Neutrophil (primary cell): ENCODE measurements around the gene NTM.

Source experiments
- H3K27ac ChIP-seq: fragments of 200-600 bp; sonication (generic); 2 replicates; pipeline ENCODE4 v1.5.1; 2016; ENCODE audit warnings: mild to moderate bottlenecking, moderate library complexity
- H3K27me3 ChIP-seq: fragments of 200-600 bp; sonication (generic); 2 replicates; pipeline ENCODE4 v1.6.0; 2016; ENCODE audit warnings: mild to moderate bottlenecking
- H3K36me3 ChIP-seq: fragments of 200-600 bp; sonication (generic); 2 replicates; pipeline ENCODE4 v1.5.1; 2017
- H3K4me1 ChIP-seq, 2 experiments: fragments of 200-600 bp in 1 of 2; sonication (generic) in 1 of 2; 1 replicate in 1 of 2; 2 replicates in 1 of 2; pipeline versions ENCODE4 v1.5.1 to v1.6.1; 2013 to 2016; ENCODE audit warnings: low read depth in 1 of 2, low read length in 1 of 2, mild to moderate bottlenecking in 1 of 2, moderate library complexity in 1 of 2; ENCODE audit not compliant: control insufficient read depth in 1 of 2, insufficient read depth in 1 of 2
- H3K4me3 ChIP-seq, 2 experiments: fragments of 200-600 bp in 1 of 2; sonication (generic) in 1 of 2; 1 replicate in 1 of 2; 2 replicates in 1 of 2; pipeline ENCODE4 v1.5.1; 2013 to 2016; ENCODE audit warnings: low read depth in 1 of 2, low read length in 1 of 2, mild to moderate bottlenecking in 1 of 2, moderate library complexity in 1 of 2
- H3K9me3 ChIP-seq: fragments of 200-600 bp; sonication (generic); 2 replicates; pipeline ENCODE4 v1.5.1; 2016
- CTCF ChIP-seq: fragments of 200-600 bp; sonication (generic); IDR thresholded peaks from 2 replicates; pipeline ENCODE4 v1.5.1; 2016; ENCODE audit warnings: antibody characterized with exemption

NTM gene

DNA sequence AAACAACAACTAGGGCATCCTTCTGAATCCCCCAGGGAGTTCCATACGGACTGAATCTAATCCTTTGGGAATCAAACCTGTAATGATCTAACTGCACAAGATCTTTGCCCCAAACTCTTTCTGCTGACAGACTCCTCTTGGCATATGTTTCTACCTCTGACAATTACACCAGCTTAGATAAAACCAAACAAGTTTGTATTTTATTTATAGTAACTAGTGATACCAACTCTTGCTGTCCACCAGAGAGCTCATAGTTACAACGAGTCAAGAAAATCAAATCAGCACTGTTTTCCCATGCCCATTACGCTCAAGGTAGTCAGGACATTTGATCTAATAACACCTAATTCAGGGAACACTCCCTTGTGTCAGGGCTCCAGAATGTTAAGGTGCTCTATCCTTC, 972.0 kb downstream of the NTM start:
- Histone ChIP-seq H3K9me3 (no peaks in the 10 kb centered on the region), H3K4me3 (no peak overlapping the region), H3K36me3 (no peaks in the 10 kb centered on the region), H3K27ac (no peak overlapping the region), H3K4me1 (no peaks in the 10 kb centered on the region), H3K27me3 (no peaks in the 10 kb centered on the region)
- TF ChIP-seq CTCF = no peak

DNA sequence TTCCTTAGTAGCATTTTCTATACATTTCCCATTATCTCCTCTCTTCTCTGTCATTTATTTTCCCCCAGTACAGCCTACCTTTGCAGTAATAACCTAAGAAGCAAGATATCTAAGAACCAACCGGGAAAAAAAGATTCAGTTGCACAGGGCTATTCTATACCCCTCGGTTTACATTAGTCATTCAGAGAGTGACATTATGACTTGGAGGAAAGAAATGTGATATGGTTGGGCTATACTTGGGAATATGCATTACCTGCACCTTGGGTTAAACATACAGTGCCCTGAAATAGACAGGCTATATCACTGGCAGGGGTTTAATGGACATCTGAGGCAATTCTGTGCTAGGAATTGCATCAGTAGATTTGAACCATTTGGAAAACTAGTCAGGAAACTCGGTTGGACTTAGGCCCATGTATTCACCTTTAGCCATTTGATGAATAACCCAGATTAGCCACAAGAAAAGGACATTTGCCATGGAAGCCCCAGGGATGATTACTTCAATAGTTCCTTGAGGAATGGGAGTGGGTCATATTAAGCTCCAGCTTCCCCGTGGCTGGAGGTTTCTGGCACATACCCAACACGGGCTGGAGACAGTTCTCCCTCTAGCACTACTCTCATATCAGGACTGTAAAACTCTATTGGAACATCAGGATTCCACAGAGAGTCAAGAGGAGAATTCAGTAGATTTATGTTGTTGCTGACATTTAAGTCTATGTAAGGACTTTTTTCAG, 973.2 kb downstream of the NTM start:
- H3K4me3 ChIP-seq = no peak overlapping the region
- no peaks in the 10 kb centered on the region for H3K27me3 ChIP-seq
- H3K4me1 ChIP-seq = no peaks in the 10 kb centered on the region
- H3K27ac ChIP-seq = no peak overlapping the region
- H3K36me3 ChIP-seq = no peaks in the 10 kb centered on the region
- TF ChIP-seq CTCF = no peak
- H3K9me3 ChIP-seq = no peaks in the 10 kb centered on the region

DNA sequence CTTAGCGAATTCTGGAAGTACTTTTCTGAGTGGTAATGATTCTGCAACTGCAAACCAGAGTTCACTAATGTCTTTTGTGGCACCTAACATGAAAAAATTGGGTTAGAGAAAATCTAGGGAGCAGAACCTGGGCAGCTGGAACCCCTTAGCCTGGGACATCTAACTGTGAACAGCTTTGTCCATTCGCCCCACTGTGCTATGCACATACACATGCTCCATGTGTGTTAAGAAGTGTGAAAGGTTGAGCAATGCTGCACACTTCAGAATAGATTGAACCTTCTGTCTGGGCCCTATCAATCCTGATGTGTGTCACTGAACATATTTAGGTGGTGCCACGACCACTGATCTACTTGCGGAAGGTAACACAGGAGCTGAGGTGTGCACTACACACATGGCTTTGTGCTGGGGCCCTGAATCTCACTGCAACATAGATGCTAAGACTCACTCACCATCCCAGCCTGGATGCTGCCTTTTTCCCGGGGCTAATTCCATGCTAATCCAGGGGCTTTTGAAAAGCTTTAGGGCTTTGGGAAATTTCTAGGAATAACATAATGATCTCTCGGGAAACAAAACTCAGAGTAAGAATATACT, 976.2 kb downstream of the NTM start:
- TF ChIP-seq CTCF = no peak
- no peak overlapping the region for H3K4me3 ChIP-seq
- no peaks in the 10 kb centered on the region for H3K9me3 ChIP-seq
- H3K27me3 ChIP-seq = no peaks in the 10 kb centered on the region
- H3K36me3 ChIP-seq = no peaks in the 10 kb centered on the region
- no peaks in the 10 kb centered on the region for H3K4me1 ChIP-seq
- H3K27ac ChIP-seq = no peak overlapping the region

GRCh38 chr11:132347156-132348090, 977.0 kb downstream of the NTM start:
- Histone ChIP-seq H3K4me3 (no peak overlapping the region), H3K27me3 (no peaks in the 10 kb centered on the region), H3K36me3 (no peaks in the 10 kb centered on the region), H3K9me3 (no peaks in the 10 kb centered on the region), H3K4me1 (no peaks in the 10 kb centered on the region), H3K27ac (no peak overlapping the region)
- TF ChIP-seq CTCF = no peak

DNA sequence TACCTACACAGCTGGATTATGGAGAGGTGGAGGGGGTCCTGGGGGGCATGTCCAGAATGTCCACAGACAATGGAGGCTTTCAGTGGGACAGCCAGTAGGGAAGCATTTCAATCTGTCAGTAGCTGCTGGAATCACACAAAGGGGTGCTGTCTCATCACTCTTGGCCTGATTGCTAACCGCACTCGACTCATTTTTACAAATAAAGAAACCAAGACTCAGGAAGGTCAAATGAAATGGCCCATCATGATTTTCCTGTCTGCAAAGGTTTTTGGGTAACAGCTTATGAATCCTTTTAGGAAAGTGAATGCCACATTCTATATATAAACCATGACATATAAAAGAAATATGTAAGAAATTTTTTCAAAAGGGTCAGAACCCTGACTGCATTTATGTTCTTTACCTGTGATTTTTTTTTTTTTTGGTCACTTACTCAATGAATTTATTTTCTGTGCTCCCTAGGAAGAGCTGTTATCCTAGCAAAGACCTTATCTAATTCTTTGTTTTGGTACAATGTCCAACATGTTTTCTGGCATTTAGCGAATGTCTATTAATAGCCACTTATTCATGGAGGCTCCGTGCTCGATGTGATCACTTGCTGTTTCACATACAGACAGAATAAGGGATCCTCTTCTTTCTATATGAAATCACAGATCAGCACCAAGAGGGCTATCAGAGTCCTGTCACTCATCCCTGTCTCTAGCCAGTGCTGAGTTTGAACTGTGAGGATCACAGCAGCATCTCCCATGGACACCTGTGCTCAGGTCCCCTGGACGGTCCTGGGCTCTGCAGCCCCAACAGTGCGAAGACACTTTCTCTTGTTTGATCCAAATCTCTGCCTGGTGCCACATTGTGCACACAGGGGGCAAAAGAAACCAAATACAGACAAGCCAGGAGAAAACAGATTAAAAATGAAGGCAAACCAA, 979.7 kb downstream of the NTM start:
- H3K4me3 ChIP-seq = no peak overlapping the region
- no peak overlapping the region for H3K27ac ChIP-seq
- no peaks in the 10 kb centered on the region for H3K27me3 ChIP-seq
- TF ChIP-seq CTCF = no peak
- H3K4me1 ChIP-seq = no peaks in the 10 kb centered on the region
- no peaks in the 10 kb centered on the region for H3K36me3 ChIP-seq
- H3K9me3 ChIP-seq = no peaks in the 10 kb centered on the region
